Measurements from ENCODE around the gene HNF1B. TPM values are rescaled to one million over a fixed set of nuclear protein-coding genes. Genes with fewer than 3 reads are reported as not detected.

The HNF1B gene
- total RNA-seq, 1 donor from 2014 or later = 40.0 TPM

DNA sequence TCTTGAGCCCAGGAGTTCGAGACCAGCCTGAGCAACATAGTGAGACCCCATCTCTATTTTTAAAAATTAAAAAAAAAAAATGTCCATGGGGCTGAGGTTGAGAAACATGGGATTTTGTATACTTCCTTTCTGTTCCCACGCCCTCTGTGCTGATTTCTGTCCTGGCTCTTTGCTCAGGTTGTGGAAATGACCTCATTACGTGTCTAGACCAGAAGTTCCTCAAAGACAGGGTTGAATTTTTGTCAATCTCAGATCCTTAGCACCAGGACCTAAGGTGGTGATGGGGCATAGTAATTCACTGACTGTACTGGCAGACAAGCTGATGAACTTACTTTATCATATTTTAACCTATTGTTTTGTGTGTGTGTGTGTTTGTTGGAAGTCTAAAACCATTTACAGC lies 11.2 kb upstream of the HNF1B start:
- Mint-ChIP-seq H3K36me3 (ENCODE audit: low read depth) (no peaks in the 10 kb centered on the region), H3K9me3 (no peaks in the 10 kb centered on the region), H3K4me3 (no peak overlapping the region), H3K27me3 (peaks cover 17% of the 10 kb centered on the region), H3K27ac (no peak overlapping the region), H3K4me1 (peaks cover 2% of the 10 kb centered on the region)
- ChIA-PET CTCF (no interaction called here), POLR2A (interaction anchor here (0.8 kb wide), 1 partner anchor 9 kb away, joined by 5 read pairs; no protein-coding TSS in a partner anchor)
- intact Hi-C loops (cut with micrococcal nuclease) = no loop called here
- TF ChIP-seq CTCF (IDR thresholded peaks at IDR 0.05) = no peak
- ATAC-seq (ENCODE audit: low read depth) (no peak), DNase-seq (no peak)

- DNase-seq = no peak
- Mint-ChIP-seq H3K27me3 (peaks cover 20% of the 10 kb centered on the region), H3K9me3 (no peaks in the 10 kb centered on the region), H3K4me1 (peaks cover 4% of the 10 kb centered on the region), H3K36me3 (ENCODE audit: low read depth) (no peaks in the 10 kb centered on the region), H3K27ac (no peak overlapping the region), H3K4me3 (no peak overlapping the region)
- intact Hi-C loops (cut with micrococcal nuclease) = no loop called here
- ChIA-PET CTCF (no interaction called here), POLR2A (interaction anchor here (0.9 kb wide), 1 partner anchor 19 kb away, joined by 3 read pairs; no protein-coding TSS in a partner anchor)
- no peak for TF ChIP-seq CTCF (IDR thresholded peaks at IDR 0.05)
- no peak for ATAC-seq (ENCODE audit: low read depth)
Measured at GRCh38 chr17:37755455-37755854, 10.6 kb upstream of the HNF1B start.

DNA sequence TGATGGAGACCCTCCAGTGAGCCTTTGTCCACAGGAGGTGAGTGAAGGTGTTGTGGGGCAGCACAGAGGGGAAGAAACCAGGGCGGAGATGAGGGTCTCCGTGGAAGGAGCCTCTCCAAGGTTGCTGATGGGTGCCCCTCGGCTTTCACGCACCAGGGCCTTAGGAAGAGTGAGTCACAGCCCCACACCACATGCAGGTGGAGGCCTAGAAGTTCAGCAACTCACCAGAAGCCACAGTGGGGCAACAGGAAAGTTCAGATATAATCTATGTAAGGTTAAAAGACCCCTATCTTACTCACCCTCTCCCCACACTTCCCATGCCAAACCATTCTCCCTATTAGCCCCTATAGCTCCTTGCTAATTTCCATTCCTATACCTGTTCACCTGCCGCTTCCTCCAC lies 9.5 kb upstream of the HNF1B start:
- intact Hi-C loops (cut with micrococcal nuclease) = no loop called here
- Mint-ChIP-seq H3K4me1 (peaks cover 4% of the 10 kb centered on the region), H3K4me3 (no peak overlapping the region), H3K27ac (no peak overlapping the region), H3K9me3 (no peaks in the 10 kb centered on the region), H3K36me3 (ENCODE audit: low read depth) (no peaks in the 10 kb centered on the region), H3K27me3 (peaks cover 21% of the 10 kb centered on the region)
- no peak for ATAC-seq (ENCODE audit: low read depth)
- POLR2A ChIA-PET = interaction anchor here (0.9 to 1.4 kb wide), 2 partner anchors 8 to 20 kb away, joined by 3 to 4 read pairs; no protein-coding TSS in a partner anchor
- CTCF ChIA-PET = no interaction called here
- no peak for DNase-seq
- TF ChIP-seq CTCF (IDR thresholded peaks at IDR 0.05) = no peak

DNA sequence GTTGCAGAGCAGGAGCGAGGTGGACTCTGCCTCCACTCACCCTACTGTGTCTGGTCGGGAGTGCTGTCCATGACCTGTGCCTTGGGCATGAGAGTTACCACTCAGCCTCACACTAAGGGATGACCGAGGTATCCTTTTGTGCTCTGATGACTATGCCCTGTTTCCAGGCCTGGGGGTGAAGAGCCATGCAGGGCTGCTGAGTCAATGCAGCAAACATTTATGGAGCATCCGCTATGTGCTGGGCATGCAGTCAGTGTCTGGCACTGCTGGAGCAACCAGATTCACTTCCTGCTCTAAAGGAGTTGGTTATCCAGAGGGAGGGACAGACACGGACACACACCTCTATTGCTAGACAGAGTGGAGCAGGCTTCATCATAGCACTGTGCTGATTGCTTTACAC lies 7.6 kb upstream of the HNF1B start:
- POLR2A ChIA-PET = no interaction called here
- no peak for TF ChIP-seq CTCF (IDR thresholded peaks at IDR 0.05)
- ATAC-seq (ENCODE audit: low read depth) (no peak), DNase-seq (no peak)
- H3K4me1 Mint-ChIP-seq = peaks cover 6% of the 10 kb centered on the region
- H3K9me3 Mint-ChIP-seq = no peaks in the 10 kb centered on the region
- H3K36me3 Mint-ChIP-seq (ENCODE audit: low read depth) = peaks cover 5% of the 10 kb centered on the region
- peaks cover 19% of the 10 kb centered on the region for H3K27me3 Mint-ChIP-seq
- H3K27ac Mint-ChIP-seq = no peak overlapping the region
- H3K4me3 Mint-ChIP-seq = no peak overlapping the region
- CTCF ChIA-PET = no interaction called here
- intact Hi-C loops (cut with micrococcal nuclease) = no loop called here

- ATAC-seq (ENCODE audit: low read depth) = peak; percentile 68
- Mint-ChIP-seq H3K9me3 (no peaks in the 10 kb centered on the region), H3K36me3 (ENCODE audit: low read depth) (peaks cover 5% of the 10 kb centered on the region), H3K4me1 (peaks cover 21% of the 10 kb centered on the region), H3K4me3 (no peak overlapping the region), H3K27me3 (peaks cover 29% of the 10 kb centered on the region), H3K27ac (no peak overlapping the region)
- no peak for DNase-seq
- ChIA-PET CTCF (no interaction called here), POLR2A (interaction anchor here (1.5 to 1.9 kb wide), 3 partner anchors 10 to 24 kb away, joined by 5 to 9 read pairs (median 7); no protein-coding TSS in a partner anchor)
- intact Hi-C loops (cut with micrococcal nuclease) = no loop called here
- TF ChIP-seq CTCF (IDR thresholded peaks at IDR 0.05) = no peak
Measured at GRCh38 chr17:37750768-37751475, 6.1 kb upstream of the HNF1B start.

All from activated B cell treated with CpG ODN at 0.5 μM for 24 hours (primary cell).